HG02943 (cell line): ENCODE measurements around the gene GSDMA.

ENCODE experiments used
- ATAC-seq: cut with Tn5 transposase; IDR thresholded peaks from one replicate; pipeline ENCODE4 v1.9.1; 2021; ENCODE audit warnings: mild to moderate bottlenecking, low read depth, moderate library complexity; ENCODE audit not compliant: unreplicated experiment

The GSDMA gene

GRCh38 chr17:40018211-40019121 lies 55.7 kb downstream of the GSDMA start:
- ATAC-seq: no peak

GRCh38 chr17:40019140-40019991 lies 56.6 kb downstream of the GSDMA start:
- no peak for ATAC-seq

GRCh38 chr17:40020146-40020545 lies 57.3 kb downstream of the GSDMA start:
- ATAC-seq: no peak

GRCh38 chr17:40021451-40021971 lies 58.7 kb downstream of the GSDMA start:
- ATAC-seq: no peak

- no peak for ATAC-seq
Measured at GRCh38 chr17:40022497-40022896, 59.7 kb downstream of the GSDMA start.

- ATAC-seq: no peak
Measured at GRCh38 chr17:40022961-40023541, 60.2 kb downstream of the GSDMA start.

- ATAC-seq: no peak
Measured at GRCh38 chr17:40023590-40024292, 60.9 kb downstream of the GSDMA start.

GRCh38 chr17:40024901-40025300 lies 62.1 kb downstream of the GSDMA start:
- no peak for ATAC-seq

- no peak for ATAC-seq
Measured at GRCh38 chr17:40025559-40025958, 62.8 kb downstream of the GSDMA start.

GRCh38 chr17:40025991-40026815 lies 63.4 kb downstream of the GSDMA start:
- no peak for ATAC-seq

- ATAC-seq: no peak
Measured at GRCh38 chr17:40026816-40027613, 64.2 kb downstream of the GSDMA start.
